Mesendoderm (in vitro differentiated cells): Measurements from ENCODE around the gene FGFR4.

Source experiments
- DNase-seq: peaks from one replicate; pipeline ENCODE4 v3.0.0; 2013
- H2AK5ac ChIP-seq: 2 replicates; pipeline ENCODE4 v1.6.1; 2013; ENCODE audit warnings: low read length, inconsistent platforms
- H2BK120ac ChIP-seq: 2 replicates; pipeline ENCODE4 v1.6.1; 2013; ENCODE audit warnings: low read depth, mild to moderate bottlenecking, low read length, moderate library complexity, mixed read lengths
- H2BK15ac ChIP-seq: replicated peaks from 2 replicates; pipeline ENCODE4 v1.6.1; 2013; ENCODE audit warnings: low read depth, mild to moderate bottlenecking, moderate library complexity
- H2BK5ac ChIP-seq: 2 replicates; pipeline ENCODE4 v1.6.1; 2013; ENCODE audit warnings: low read length, inconsistent platforms
- H3K18ac ChIP-seq: 2 replicates; pipeline ENCODE4 v1.6.1; 2013; ENCODE audit warnings: mild to moderate bottlenecking, low read length, mixed read lengths
- H3K23ac ChIP-seq: one replicate; pipeline ENCODE4 v1.6.1; 2013; ENCODE audit warnings: low read length
- H3K27ac ChIP-seq: 2 replicates; pipeline ENCODE4 v1.5.1; 2013; ENCODE audit warnings: low read depth, mild to moderate bottlenecking, inconsistent platforms, low read length, moderate library complexity
- H3K27me3 ChIP-seq: 2 replicates; pipeline ENCODE4 v1.6.1; 2013; ENCODE audit warnings: low read length, control low read depth, mild to moderate bottlenecking, inconsistent platforms; ENCODE audit not compliant: insufficient read depth, poor library complexity
- H3K36me3 ChIP-seq: 2 replicates; pipeline ENCODE4 v1.6.1; 2013; ENCODE audit warnings: low read length, inconsistent platforms; ENCODE audit not compliant: control insufficient read depth, insufficient read depth
- H3K4ac ChIP-seq: one replicate; pipeline ENCODE4 v1.6.1; 2013; ENCODE audit warnings: low read depth, mild to moderate bottlenecking, low read length, moderate library complexity
- H3K4me1 ChIP-seq: 2 replicates; pipeline ENCODE4 v1.6.1; 2013; ENCODE audit warnings: low read depth, low read length, inconsistent platforms; ENCODE audit not compliant: control insufficient read depth
- H3K4me2 ChIP-seq: 2 replicates; pipeline ENCODE4 v1.6.1; 2013; ENCODE audit warnings: low read length
- H3K4me3 ChIP-seq: 2 replicates; pipeline ENCODE4 v1.5.1; 2013; ENCODE audit warnings: mild to moderate bottlenecking, low read length
- H3K56ac ChIP-seq: one replicate; pipeline ENCODE4 v1.6.1; 2013; ENCODE audit warnings: low read length
- H3K79me1 ChIP-seq: 2 replicates; pipeline ENCODE4 v1.6.1; 2013; ENCODE audit warnings: low read length, inconsistent platforms
- H3K79me2 ChIP-seq: 2 replicates; pipeline ENCODE4 v1.6.1; 2013; ENCODE audit warnings: mild to moderate bottlenecking, low read length; ENCODE audit not compliant: control insufficient read depth, insufficient read depth
- H3K9ac ChIP-seq: 2 replicates; pipeline ENCODE4 v1.6.1; 2013; ENCODE audit warnings: low read length, inconsistent platforms
- H4K5ac ChIP-seq: one replicate; pipeline ENCODE4 v1.6.1; 2013; ENCODE audit warnings: low read length
- H4K8ac ChIP-seq: one replicate; pipeline ENCODE4 v1.6.1; 2013; ENCODE audit warnings: low read depth, mild to moderate bottlenecking, control low read depth, low read length, moderate library complexity
- WGBS: extraction: QIAGEN DNeasy Blood & Tissue Kit; methylation state at CpG from one replicate; pipeline ENCODE4 v1.1.7; 2013; ENCODE audit warnings: low lambda C conversion rate, missing lambda C conversion rate; ENCODE audit not compliant: insufficient coverage; ENCODE audit errors: extremely low coverage; 5-methylcytosine and 5-hydroxymethylcytosine counted together

The FGFR4 gene

GRCh38 chr5:177096162-177097015 is 9.7 kb downstream of the FGFR4 start:
- no peak overlapping the region for H3K56ac ChIP-seq
- H3K27me3 ChIP-seq, result no peaks in the 10 kb centered on the region
- H3K4me1 ChIP-seq, result no peaks in the 10 kb centered on the region
- H3K27ac ChIP-seq, result no peak overlapping the region
- no peak overlapping the region for H2BK15ac ChIP-seq
- no peak overlapping the region for H3K9ac ChIP-seq
- DNase-seq, result no peak
- no peak overlapping the region for H2AK5ac ChIP-seq
- H4K5ac ChIP-seq, result no peak overlapping the region
- H3K23ac ChIP-seq, result no peak overlapping the region
- H3K79me1 ChIP-seq, result no peaks in the 10 kb centered on the region
- H3K79me2 ChIP-seq, result no peaks in the 10 kb centered on the region
- no CpG with 5 or more reads among the region's 29 CpGs for WGBS
- H2BK120ac ChIP-seq, result no peak overlapping the region
- H3K36me3 ChIP-seq, result no peaks in the 10 kb centered on the region
- no peak overlapping the region for H3K18ac ChIP-seq
- no peak overlapping the region for H3K4ac ChIP-seq
- H3K4me3 ChIP-seq, result no peak overlapping the region
- no peak overlapping the region for H2BK5ac ChIP-seq
- H3K4me2 ChIP-seq, result no peak overlapping the region
- no peak overlapping the region for H4K8ac ChIP-seq

- H3K4me3 ChIP-seq, result no peak overlapping the region
- H2BK5ac ChIP-seq, result no peak overlapping the region
- H3K4ac ChIP-seq, result no peak overlapping the region
- no peak overlapping the region for H2BK120ac ChIP-seq
- H3K27ac ChIP-seq, result no peak overlapping the region
- DNase-seq, result no peak
- no peaks in the 10 kb centered on the region for H3K79me2 ChIP-seq
- H3K18ac ChIP-seq, result no peak overlapping the region
- H3K4me2 ChIP-seq, result no peak overlapping the region
- no peaks in the 10 kb centered on the region for H3K27me3 ChIP-seq
- no peaks in the 10 kb centered on the region for H3K36me3 ChIP-seq
- no peak overlapping the region for H3K56ac ChIP-seq
- H4K8ac ChIP-seq, result no peak overlapping the region
- whole genome bisulfite sequencing, result no CpG with 5 or more reads among the region's 30 CpGs
- no peak overlapping the region for H3K9ac ChIP-seq
- no peaks in the 10 kb centered on the region for H3K79me1 ChIP-seq
- H3K4me1 ChIP-seq, result no peaks in the 10 kb centered on the region
- no peak overlapping the region for H3K23ac ChIP-seq
- no peak overlapping the region for H2AK5ac ChIP-seq
- no peak overlapping the region for H4K5ac ChIP-seq
- H2BK15ac ChIP-seq, result no peak overlapping the region
These were observed 10.6 kb downstream of the FGFR4 start for GRCh38 chr5:177097016-177097985.

GRCh38 chr5:177098120-177098469 is 11.4 kb downstream of the FGFR4 start:
- H2AK5ac ChIP-seq, result no peak overlapping the region
- no peak overlapping the region for H3K27ac ChIP-seq
- no peaks in the 10 kb centered on the region for H3K4me1 ChIP-seq
- no peak overlapping the region for H3K4ac ChIP-seq
- H3K27me3 ChIP-seq, result no peaks in the 10 kb centered on the region
- H3K18ac ChIP-seq, result no peak overlapping the region
- H2BK120ac ChIP-seq, result no peak overlapping the region
- DNase-seq, result no peak
- H3K23ac ChIP-seq, result no peak overlapping the region
- H3K56ac ChIP-seq, result no peak overlapping the region
- no peak overlapping the region for H3K4me3 ChIP-seq
- H3K4me2 ChIP-seq, result no peak overlapping the region
- H2BK15ac ChIP-seq, result no peak overlapping the region
- no peak overlapping the region for H3K9ac ChIP-seq
- H4K5ac ChIP-seq, result no peak overlapping the region
- no peaks in the 10 kb centered on the region for H3K79me2 ChIP-seq
- no peaks in the 10 kb centered on the region for H3K36me3 ChIP-seq
- no peak overlapping the region for H2BK5ac ChIP-seq
- no peaks in the 10 kb centered on the region for H3K79me1 ChIP-seq
- H4K8ac ChIP-seq, result no peak overlapping the region
- no CpG with 5 or more reads among the region's 6 CpGs for WGBS

- Histone ChIP-seq H3K9ac (no peak overlapping the region), H3K4ac (no peak overlapping the region), H3K56ac (no peak overlapping the region), H2BK5ac (no peak overlapping the region), H3K79me1 (no peaks in the 10 kb centered on the region), H2BK15ac (no peak overlapping the region), H4K8ac (no peak overlapping the region), H3K27me3 (no peaks in the 10 kb centered on the region), H2BK120ac (no peak overlapping the region), H3K27ac (no peak overlapping the region), H4K5ac (no peak overlapping the region), H3K4me1 (no peaks in the 10 kb centered on the region), H3K18ac (no peak overlapping the region), H3K23ac (no peak overlapping the region), H3K4me3 (no peak overlapping the region), H3K36me3 (no peaks in the 10 kb centered on the region), H3K79me2 (no peaks in the 10 kb centered on the region), H3K4me2 (no peak overlapping the region), H2AK5ac (no peak overlapping the region)
- DNase-seq, result no peak
- WGBS, result no CpG with 5 or more reads among the region's 18 CpGs
These were observed 11.9 kb downstream of the FGFR4 start for GRCh38 chr5:177098470-177099141.

- Histone ChIP-seq H2BK5ac (no peak overlapping the region), H3K27ac (no peak overlapping the region), H3K56ac (no peak overlapping the region), H3K36me3 (no peaks in the 10 kb centered on the region), H3K4ac (no peak overlapping the region), H3K9ac (no peak overlapping the region), H4K8ac (no peak overlapping the region), H3K79me2 (no peaks in the 10 kb centered on the region), H3K27me3 (no peaks in the 10 kb centered on the region), H3K23ac (no peak overlapping the region), H2BK15ac (no peak overlapping the region), H2AK5ac (no peak overlapping the region), H4K5ac (no peak overlapping the region), H2BK120ac (no peak overlapping the region), H3K18ac (no peak overlapping the region), H3K4me1 (no peaks in the 10 kb centered on the region), H3K4me2 (no peak overlapping the region), H3K79me1 (no peaks in the 10 kb centered on the region), H3K4me3 (no peak overlapping the region)
- DNase-seq, result no peak
- no CpG with 5 or more reads among the region's 13 CpGs for WGBS
These were observed 12.8 kb downstream of the FGFR4 start for GRCh38 chr5:177099422-177100093.
